Nasal cavity respiratory epithelium epithelial cell of viscerocranial mucosa (primary cell): ENCODE measurements around the gene TSN. TPM values are rescaled to one million over a fixed set of nuclear protein-coding genes. Genes with fewer than 3 reads are reported as not detected.

ENCODE experiments used
- total RNA-seq: library from RNA; depleted of rRNA; stranded (reverse); fragments of >200 nt; gene quantifications from 2 replicates; pipeline ENCODE4 v1.2.3, GENCODE V29; 2014

TSN gene
- 50.4 and 60.8 TPM in 2 replicates for total RNA-seq

GRCh38 chr2:121755237-121756111, at the start of gene TSN:
Gene TSN, plus strand, starts transcription at chr2:121755651. Its CDS starts 129 bp downstream, at chr2:121755780.

GRCh38 chr2:121736462-121737336, 18.8 kb upstream of the TSN start, which contains the start of gene NIFK:
Gene NIFK, minus strand, starts transcription at chr2:121736875. Its CDS starts 25 bp downstream, at chr2:121736850.

Other genes starting within 250 kb of the TSN start
- under 0.01 TPM in 1 of 2 replicates, not detected in the other for gene RNU4ATAC, start 224.8 kb upstream of the TSN start, total RNA-seq
- 62.2 and 118 TPM in 2 replicates for gene CLASP1, start 106.2 kb upstream of the TSN start, total RNA-seq
- gene NIFK, start 18.8 kb upstream of the TSN start, total RNA-seq, result 84.4 and 89.5 TPM in 2 replicates